ENCODE data around the gene PTGDR2.

GRCh38 chr11:60854140-60854846, 1.5 kb downstream of the PTGDR2 start:
- no peak for TF ChIP-seq CTCF (IDR thresholded peaks at IDR 0.05; ENCODE audit: low read depth, low read length, missing input control)
- no peak for TF ChIP-seq TAF1 (conservative IDR thresholded peaks at IDR 0.05)
- TF ChIP-seq ZBTB33 (IDR thresholded peaks at IDR 0.05): no peak
- TF ChIP-seq YY1 (IDR thresholded peaks at IDR 0.05): no peak
- TF ChIP-seq JUND (IDR thresholded peaks at IDR 0.05): no peak

All from liver (tissue), 3 donors.